DMS53 treated with DMSO at 0.1 percent for 48 hours (cell line): Measurements from ENCODE around the gene DGKD.

Source experiments
- DNase-seq: peaks from one replicate; lab custom pipeline; 2025; ENCODE audit not compliant: unreplicated experiment; lab: John Stamatoyannopoulos, UW

Gene DGKD

DNA sequence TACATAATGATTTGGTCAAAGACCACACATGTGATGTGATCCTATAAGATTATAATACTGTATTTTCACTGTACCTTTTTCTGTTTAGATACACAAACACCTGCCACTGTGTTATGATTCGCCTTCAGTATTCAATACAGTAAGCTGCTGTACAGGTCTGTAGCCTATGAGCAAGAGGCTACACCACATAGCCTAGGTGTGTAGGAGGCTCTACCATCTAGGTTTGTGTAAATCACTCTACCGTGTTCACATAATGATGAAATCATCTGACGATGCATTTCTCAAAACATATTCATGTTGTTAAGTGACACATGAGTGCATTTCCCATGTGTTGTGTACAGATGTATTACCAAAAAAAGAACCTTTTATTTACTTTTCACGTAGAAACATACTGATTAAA is 137.8 kb downstream of the DGKD start:
- no peak for DNase-seq

DNA sequence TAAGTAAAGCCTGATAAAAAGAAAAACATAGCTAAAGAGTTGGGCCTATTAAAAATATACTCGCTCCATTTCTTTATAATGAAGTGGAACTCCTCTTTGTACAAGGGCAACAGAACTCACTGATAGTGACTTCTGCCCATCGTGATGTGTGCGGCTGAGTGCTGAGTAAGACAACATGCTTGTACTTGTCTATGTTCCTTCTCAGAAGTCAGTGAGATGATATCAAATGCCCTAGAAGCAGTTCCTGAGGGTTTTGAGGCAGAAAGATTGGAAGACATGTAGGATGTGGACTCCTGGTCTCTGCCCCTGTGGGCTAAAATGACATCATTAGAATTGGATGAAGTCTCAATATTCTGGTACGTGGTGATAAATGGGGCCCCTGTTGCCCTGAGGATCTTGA is 138.5 kb downstream of the DGKD start:
- DNase-seq: no peak

DNA sequence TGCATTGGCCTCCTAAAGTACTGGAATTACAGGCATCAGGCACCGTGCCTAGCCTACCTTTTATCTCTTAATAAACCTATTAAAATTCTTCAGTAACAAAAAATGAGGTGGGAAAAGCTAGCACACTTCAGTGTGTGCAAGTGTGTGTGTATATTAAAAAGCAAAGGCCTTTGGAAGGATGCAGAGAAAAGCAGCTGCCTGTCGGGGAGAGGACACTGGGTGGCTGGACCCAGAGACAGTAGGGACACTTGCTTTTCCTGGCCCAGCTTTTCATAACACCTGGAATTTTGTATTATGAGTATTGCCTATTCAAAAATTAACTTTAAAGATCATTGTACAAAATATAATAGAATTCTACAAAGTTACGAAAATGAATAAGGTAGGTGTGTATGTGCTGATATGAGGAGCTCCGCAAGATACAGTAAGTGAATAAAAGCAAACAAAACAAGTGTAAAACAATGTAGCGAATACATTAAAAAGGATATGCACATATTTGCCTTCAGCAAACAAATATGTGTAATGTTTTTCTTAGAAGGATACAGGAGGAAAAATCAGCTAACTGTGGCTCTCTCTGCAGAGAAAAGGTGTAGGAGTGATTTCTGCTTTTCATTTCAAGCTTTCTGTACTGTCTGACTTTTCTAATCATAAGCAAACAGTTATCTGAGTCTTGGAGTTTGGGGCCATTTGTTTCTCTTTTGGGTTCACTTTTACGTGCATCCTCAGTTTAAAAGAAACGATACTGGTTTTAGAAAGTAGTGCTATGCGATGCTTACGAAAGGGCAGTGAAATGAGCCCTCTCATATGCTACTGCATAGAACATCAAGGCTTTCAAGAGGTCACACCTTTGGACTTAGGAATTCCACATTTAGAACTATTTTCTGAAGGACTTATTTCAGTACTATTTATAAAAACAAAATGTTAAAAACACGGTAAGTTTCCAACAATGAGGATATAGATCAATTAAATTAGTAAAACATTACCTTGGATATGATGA is 141.5 kb downstream of the DGKD start:
- no peak for DNase-seq

DNA sequence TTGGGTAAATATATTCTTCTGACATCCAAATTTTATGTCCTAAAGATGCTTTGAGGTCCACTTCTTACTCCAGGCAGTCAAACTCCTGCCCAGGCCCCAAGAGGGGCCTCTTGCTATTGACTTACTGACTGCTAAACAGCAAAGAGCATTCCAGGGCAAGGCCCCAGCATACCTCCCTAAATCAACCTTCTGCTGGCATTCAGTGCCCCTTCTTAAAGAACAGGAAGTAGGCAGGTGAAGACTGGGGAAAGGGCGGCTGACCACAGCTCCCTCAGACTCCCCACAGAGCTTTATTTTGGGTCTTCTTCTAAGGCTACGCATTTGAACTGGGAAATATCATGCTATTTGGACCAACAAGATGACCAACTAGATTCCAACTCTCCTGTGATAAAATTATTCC is 143.4 kb downstream of the DGKD start:
- DNase-seq: no peak

DNA sequence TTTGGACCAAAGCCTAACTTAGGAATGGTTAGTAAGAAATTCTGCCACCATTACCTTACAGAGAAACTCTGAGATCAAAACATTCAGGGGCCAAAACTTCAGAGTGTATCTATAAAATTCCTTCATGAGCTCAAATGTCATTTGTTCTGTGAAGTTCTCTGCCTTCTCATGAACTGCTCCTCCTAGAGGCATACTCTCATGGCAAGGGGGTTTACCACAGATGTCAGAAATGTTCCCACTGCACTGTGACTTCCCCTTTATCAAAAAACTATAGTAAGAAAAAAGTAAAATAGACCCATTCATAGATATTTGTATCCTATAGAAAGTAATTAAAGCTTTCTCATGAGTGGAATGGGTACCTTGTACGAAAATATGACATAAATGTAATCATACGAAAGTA is 143.8 kb downstream of the DGKD start:
- DNase-seq: no peak

DNA sequence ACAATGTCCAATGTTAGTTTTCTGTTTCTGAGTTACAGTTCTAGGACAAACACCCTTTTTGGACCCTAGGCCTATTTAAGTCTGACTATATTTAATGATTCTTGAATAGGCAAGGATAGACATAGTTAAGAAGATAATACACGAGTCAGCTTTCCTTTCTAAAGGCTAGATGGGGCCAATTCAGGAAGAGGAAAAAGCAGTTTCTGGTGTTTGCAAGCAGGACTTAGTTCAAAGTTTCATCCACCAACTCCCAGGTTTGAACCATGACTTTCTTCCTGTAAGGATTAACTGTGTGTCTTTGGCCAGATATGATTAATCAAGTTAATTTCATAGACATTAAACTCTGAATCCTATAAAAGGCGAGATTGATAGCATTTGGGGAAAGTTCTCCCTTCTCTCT is 145.6 kb downstream of the DGKD start:
- DNase-seq: no peak

DNA sequence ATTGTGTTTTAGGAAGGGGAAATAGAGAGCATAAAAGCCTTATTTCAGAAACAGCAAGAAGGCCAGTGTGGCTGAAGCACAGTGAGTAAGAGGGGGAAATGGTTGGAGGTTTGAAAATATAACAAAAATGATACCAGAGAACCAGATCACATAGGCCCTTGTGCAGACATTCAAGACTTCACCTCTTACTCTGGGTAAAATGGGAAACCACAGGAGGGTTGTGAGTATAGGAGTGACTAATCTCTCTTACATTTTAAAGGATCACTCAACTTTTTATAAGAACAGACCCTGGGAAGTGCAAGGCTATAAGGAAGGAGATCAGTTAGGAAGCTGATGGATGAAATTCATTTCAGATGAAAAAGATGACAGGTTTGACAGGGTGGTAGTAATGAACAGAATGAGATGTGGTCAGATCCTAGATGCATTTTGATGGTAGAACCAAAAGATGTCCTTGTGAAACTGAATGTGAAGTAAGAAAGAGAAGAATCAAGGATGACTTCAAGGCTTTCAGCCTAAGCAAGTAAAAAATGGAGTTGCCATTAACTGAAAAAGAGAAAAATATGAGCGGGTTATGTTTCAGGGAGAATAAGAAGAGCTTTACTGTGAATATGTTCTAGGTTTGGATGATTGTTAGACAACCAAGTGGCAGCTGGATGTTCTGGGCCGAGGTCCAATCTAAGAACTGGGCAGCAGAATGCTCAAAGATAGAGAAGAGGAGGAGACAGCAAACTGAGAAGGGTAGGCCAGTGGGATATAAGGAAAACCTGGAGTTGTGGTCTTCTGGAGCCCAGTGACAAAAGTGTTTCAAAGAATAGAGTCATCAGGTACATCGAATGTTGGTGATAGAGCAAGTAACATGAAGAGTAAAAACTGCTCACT is 147.1 kb downstream of the DGKD start:
- DNase-seq: no peak

DNA sequence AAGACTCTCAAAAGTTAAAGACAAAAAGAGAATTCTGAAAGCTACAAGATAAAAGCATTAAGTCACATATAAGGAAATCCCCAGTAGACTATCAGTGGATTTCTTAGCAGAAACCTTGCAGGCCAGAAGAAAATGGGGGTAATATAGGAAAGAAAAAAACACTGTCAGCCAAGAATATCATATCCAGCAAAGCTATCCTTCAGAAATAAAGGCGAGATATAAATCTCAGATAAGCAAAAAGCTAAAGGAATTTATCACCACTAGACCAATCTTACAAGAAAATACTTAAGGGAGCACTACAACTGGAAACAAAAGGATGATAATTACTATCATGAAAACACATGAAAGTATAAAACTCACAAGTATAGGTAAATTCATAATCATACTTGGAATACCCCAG is 149.2 kb downstream of the DGKD start:
- DNase-seq: no peak

DNA sequence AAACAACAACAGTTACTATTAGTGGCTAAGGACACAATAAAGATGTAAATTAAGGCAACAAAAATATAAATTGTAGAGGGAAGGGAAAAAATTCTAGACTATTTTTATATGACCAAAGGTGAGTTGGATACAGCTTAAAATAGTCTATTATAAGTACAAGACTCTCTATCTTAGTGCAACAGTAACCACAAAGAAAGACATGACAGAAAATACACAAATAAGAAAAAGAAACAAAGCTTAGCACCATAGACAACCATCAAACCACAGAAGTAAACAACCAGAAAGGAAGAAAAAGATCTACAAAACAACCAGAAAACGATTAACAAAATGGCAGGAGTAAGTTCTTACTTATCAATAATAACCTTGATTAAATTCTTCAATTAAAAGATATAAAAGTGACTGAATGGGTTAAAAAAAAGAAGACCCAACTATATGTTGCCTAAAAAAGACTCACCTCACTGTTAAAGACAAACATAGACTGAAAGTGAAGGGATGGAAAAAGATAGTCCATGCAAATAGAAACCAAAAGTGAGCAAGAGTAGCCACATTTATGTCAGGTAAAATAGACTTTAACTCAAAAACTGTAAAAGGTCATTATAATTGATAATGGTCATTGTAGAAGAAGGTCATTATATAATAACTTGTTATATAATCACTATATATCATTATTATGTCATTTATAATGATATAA is 149.8 kb downstream of the DGKD start:
- no peak for DNase-seq

DNA sequence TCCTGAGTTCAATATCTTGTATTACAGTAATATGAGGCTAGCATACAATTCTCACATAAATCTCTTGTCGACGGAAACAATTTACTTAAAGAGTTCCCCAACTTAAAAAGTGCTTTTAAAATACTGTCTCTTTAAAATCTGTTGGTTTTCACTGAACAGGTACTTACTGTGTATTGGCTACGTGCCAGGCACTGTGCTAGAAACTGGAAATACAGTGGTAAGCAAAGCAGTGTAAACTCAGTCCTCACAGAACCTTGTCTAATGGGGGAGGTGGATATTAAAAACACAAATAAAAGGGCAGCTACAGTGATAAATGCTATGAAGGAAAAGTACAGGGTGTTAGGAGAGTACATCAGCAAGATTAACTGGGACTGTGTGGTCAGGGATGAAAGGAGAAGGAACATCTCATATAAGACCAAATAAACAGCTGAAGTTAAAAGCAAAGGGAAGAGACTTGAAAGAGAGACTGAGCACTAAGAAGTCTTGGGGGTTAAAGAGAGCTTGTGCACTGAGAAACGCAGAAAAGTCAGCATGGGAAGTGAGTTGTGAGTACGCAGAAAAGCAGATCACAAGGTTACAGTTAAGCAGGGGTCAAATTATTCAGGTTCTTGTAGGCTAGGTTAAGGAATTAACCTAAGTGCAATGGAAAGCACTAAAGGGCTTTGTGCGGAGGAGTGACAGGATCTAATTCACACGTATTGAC is 159.8 kb downstream of the DGKD start:
- DNase-seq: no peak

DNA sequence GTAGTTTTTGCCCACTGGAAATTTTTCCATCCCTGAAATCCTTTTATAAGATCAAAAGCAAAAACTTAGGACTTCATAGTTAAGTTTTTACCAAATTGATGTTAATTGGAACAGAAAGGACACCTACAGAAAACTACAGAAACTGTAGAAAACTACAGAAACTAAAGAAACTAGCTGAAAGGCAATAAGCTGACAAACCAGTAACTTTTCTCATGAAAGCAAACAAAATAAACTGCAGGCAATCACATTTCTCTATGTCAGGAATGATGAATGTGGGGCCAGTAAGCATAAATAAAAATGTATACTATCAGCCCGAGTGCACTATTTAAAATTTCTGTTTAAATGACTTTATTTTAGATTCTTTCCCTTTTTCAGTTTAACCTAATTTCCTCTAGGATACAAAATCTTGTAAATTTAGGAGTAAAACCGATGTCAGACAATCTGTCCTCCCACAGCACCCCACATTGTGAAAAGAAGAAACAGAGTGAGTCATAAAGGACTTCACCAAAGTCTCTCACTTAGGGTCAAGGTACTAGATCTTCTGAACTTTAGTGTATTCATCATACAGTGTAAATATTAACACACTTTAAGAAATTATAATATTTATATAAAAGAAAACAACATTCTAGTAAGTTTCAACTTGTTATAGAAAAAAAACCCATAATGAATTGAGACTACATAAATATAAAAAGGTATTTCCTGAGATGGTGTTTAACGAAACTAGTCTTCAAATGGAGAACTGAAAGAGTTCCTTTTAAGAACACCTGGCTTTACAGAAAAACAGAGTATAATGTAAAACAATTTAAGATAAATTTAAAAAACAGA is 165.7 kb downstream of the DGKD start:
- DNase-seq: no peak
